Upper lobe of left lung (tissue), 6 donors: Measurements from ENCODE around the gene TMEM178A. TPM values are rescaled to one million over a fixed set of nuclear protein-coding genes. Genes with fewer than 3 reads are reported as not detected.

Experiments
- ATAC-seq, 2 donors: fragments of 200-7000 bp; cut with Tn5 transposase; one replicate each; pipeline ENCODE4 v1.9.1; 2022; ENCODE audit warnings: mild to moderate bottlenecking in 2 of 2, moderate library complexity in 2 of 2; ENCODE audit not compliant: low FRiP score in 2 of 2
- DNase-seq, 2 donors: peaks; one replicate each; pipeline ENCODE4 v3.0.0-alpha.2; 2019 to 2020
- H3K27ac ChIP-seq, 4 donors: fragments of 200-600 bp; sonication (generic); one replicate each; pipeline ENCODE4 v1.5.1; 2016 to 2019
- H3K27me3 ChIP-seq, 4 donors: fragments of 200-600 bp; sonication (generic); one replicate each; pipeline ENCODE4 v1.5.1; 2017 to 2019
- H3K36me3 ChIP-seq, 4 donors: fragments of 200-600 bp; sonication (generic); one replicate each; pipeline ENCODE4 v1.5.1; 2016 to 2019
- H3K4me1 ChIP-seq, 4 donors: fragments of 200-600 bp; sonication (generic); one replicate each; pipeline ENCODE4 v1.5.1; 2018 to 2019
- H3K4me3 ChIP-seq, 4 donors: fragments of 200-600 bp; sonication (generic); one replicate each; pipeline ENCODE4 v1.5.1; 2017 to 2019; ENCODE audit warnings: mild to moderate bottlenecking in 2 of 4, moderate library complexity in 1 of 4
- H3K9me3 ChIP-seq, 4 donors: fragments of 200-600 bp; sonication (generic); one replicate each; pipeline ENCODE4 v1.5.1; 2018 to 2019
- CTCF ChIP-seq, 6 experiments: fragments of 450-650 bp in 4 of 6; fragments of 200-600 bp in 2 of 6; sonication (generic) in 2 of 6; IDR thresholded peaks; one replicate each; pipeline ENCODE4 v1.5.1; 2016 to 2019; ENCODE audit warnings: antibody characterized with exemption in 6 of 6
- EP300 ChIP-seq, 4 donors: sonication (generic); formaldehyde crosslinking; IDR thresholded peaks; one replicate each; pipeline ENCODE4 v1.5.1; 2017; ENCODE audit warnings: antibody characterized with exemption in 4 of 4, control low read depth in 2 of 4
- POLR2A ChIP-seq, 4 donors: fragments of 450-650 bp; IDR thresholded peaks; one replicate each; pipeline ENCODE4 v1.5.1; 2016 to 2017; ENCODE audit warnings: antibody characterized with exemption in 4 of 4, mild to moderate bottlenecking in 2 of 4
- POLR2AphosphoS5 ChIP-seq, 2 donors: sonication (generic); formaldehyde crosslinking; IDR thresholded peaks; one replicate each; pipeline ENCODE4 v1.5.1; 2017; ENCODE audit warnings: antibody characterized with exemption in 2 of 2
- WGBS, 2 donors: methylation state at CpG; one replicate each; pipeline ENCODE4 v1.1.5; 2017 to 2018; 5-methylcytosine and 5-hydroxymethylcytosine counted together
- total RNA-seq, 6 donors: library from RNA; depleted of rRNA in 4 of 6; stranded (reverse); fragments of >200 nt in 4 of 6; gene quantifications; one replicate each; pipeline versions ENCODE4 v1.1.0 to v1.2.1, GENCODE V29; 2016 to 2021
- donor health status: DM: no; HTN: no; CAD: no; lungs with moderate emphysema.
- donor health status: DM: no; HTN: yes; CAD: no; lungs with severe emphysema.

TMEM178A gene
- total RNA-seq, 6 donors from 2014 or later: 1.7 to 10.5 (median 4.7) TPM

GRCh38 chr2:39631256-39631655 lies 34.5 kb upstream of the TMEM178A start:
- Histone ChIP-seq H3K36me3 (no peaks in the 10 kb centered on the region), H3K27me3 (no peaks in the 10 kb centered on the region), H3K27ac (no peak overlapping the region), H3K9me3 (no peaks in the 10 kb centered on the region), H3K4me1 (no peaks in the 10 kb centered on the region), H3K4me3 (no peak overlapping the region)
- DNase-seq: no peak
- TF ChIP-seq EP300 (IDR thresholded peaks at IDR 0.05) (no peak), POLR2A (IDR thresholded peaks at IDR 0.05) (no peak), CTCF (IDR thresholded peaks at IDR 0.05) (no peak), POLR2AphosphoS5 (IDR thresholded peaks at IDR 0.05) (no peak)
- WGBS, 2 donors: 67 to 82% methylated on average over 3 of the region's 3 CpGs
- ATAC-seq: no peak

GRCh38 chr2:39631718-39632117 lies 34.0 kb upstream of the TMEM178A start:
- 45 to 70% methylated on average over 3 of the region's 3 CpGs for WGBS, 2 donors
- TF ChIP-seq POLR2AphosphoS5 (IDR thresholded peaks at IDR 0.05) (no peak), POLR2A (IDR thresholded peaks at IDR 0.05) (no peak), EP300 (IDR thresholded peaks at IDR 0.05) (no peak), CTCF (IDR thresholded peaks at IDR 0.05) (no peak)
- Histone ChIP-seq H3K27ac (no peak overlapping the region), H3K27me3 (no peaks in the 10 kb centered on the region), H3K9me3 (no peaks in the 10 kb centered on the region), H3K4me1 (no peaks in the 10 kb centered on the region), H3K36me3 (no peaks in the 10 kb centered on the region), H3K4me3 (no peak overlapping the region)
- no peak for DNase-seq
- ATAC-seq: peak in 1 of 2 donors; percentile 75

- Histone ChIP-seq H3K4me1 (no peaks in the 10 kb centered on the region), H3K9me3 (no peaks in the 10 kb centered on the region), H3K36me3 (no peaks in the 10 kb centered on the region), H3K27me3 (no peaks in the 10 kb centered on the region), H3K27ac (no peak overlapping the region), H3K4me3 (no peak overlapping the region)
- no peak for DNase-seq
- no peak for ATAC-seq
- TF ChIP-seq POLR2AphosphoS5 (IDR thresholded peaks at IDR 0.05): no peak
- no peak for TF ChIP-seq POLR2A (IDR thresholded peaks at IDR 0.05)
- TF ChIP-seq EP300 (IDR thresholded peaks at IDR 0.05): no peak
- TF ChIP-seq CTCF (IDR thresholded peaks at IDR 0.05): no peak
- WGBS, 2 donors: 64 to 80% methylated on average over 4 of the region's 4 CpGs
Observed at GRCh38 chr2:39632876-39633275, 32.8 kb upstream of the TMEM178A start.

GRCh38 chr2:39636306-39636705 lies 29.4 kb upstream of the TMEM178A start:
- no peaks in the 10 kb centered on the region for H3K9me3 ChIP-seq
- no peak overlapping the region for H3K27ac ChIP-seq
- no peak for ATAC-seq
- no peaks in the 10 kb centered on the region for H3K4me1 ChIP-seq
- no peaks in the 10 kb centered on the region for H3K36me3 ChIP-seq
- no peak overlapping the region for H3K4me3 ChIP-seq
- DNase-seq: no peak
- WGBS, 2 donors: 65 to 73% methylated on average over 3 of the region's 3 CpGs
- TF ChIP-seq POLR2AphosphoS5 (IDR thresholded peaks at IDR 0.05) (no peak), CTCF (IDR thresholded peaks at IDR 0.05) (no peak), POLR2A (IDR thresholded peaks at IDR 0.05) (no peak), EP300 (IDR thresholded peaks at IDR 0.05) (no peak)
- no peaks in the 10 kb centered on the region for H3K27me3 ChIP-seq

GRCh38 chr2:39638581-39638980 lies 27.1 kb upstream of the TMEM178A start:
- H3K4me3 ChIP-seq: no peak overlapping the region
- peaks cover 0 to 4% (median 2%) of the 10 kb centered on the region in 4 donors for H3K4me1 ChIP-seq
- H3K36me3 ChIP-seq: no peaks in the 10 kb centered on the region
- DNase-seq: no peak
- H3K27me3 ChIP-seq: no peaks in the 10 kb centered on the region
- TF ChIP-seq POLR2AphosphoS5 (IDR thresholded peaks at IDR 0.05) (no peak), CTCF (IDR thresholded peaks at IDR 0.05) (no peak), EP300 (IDR thresholded peaks at IDR 0.05) (no peak), POLR2A (IDR thresholded peaks at IDR 0.05) (no peak)
- no peak overlapping the region for H3K27ac ChIP-seq
- no peaks in the 10 kb centered on the region for H3K9me3 ChIP-seq
- 68 to 72% methylated on average over 3 of the region's 3 CpGs for whole genome bisulfite sequencing, 2 donors
- no peak for ATAC-seq
